Dermis microvascular lymphatic vessel endothelial cell (primary cell): Measurements from ENCODE around the gene PNPLA2. TPM values are rescaled to one million over a fixed set of nuclear protein-coding genes. Genes with fewer than 3 reads are reported as not detected.

Experiments
- DNase-seq, 2 donors: peaks; one replicate each; pipeline versions ENCODE4 v3.0.0 to v3.0.0-alpha.2; 2010; ENCODE audit warnings: low read depth in 2 of 2
- total RNA-seq: library from RNA; depleted of rRNA; stranded (reverse); fragments of >200 nt; gene quantifications from 2 replicates; pipeline ENCODE4 v1.2.1, GENCODE V29; 2014

Gene PNPLA2
- total RNA-seq, 1 donor from 2014 or later = 29.5 TPM

DNA sequence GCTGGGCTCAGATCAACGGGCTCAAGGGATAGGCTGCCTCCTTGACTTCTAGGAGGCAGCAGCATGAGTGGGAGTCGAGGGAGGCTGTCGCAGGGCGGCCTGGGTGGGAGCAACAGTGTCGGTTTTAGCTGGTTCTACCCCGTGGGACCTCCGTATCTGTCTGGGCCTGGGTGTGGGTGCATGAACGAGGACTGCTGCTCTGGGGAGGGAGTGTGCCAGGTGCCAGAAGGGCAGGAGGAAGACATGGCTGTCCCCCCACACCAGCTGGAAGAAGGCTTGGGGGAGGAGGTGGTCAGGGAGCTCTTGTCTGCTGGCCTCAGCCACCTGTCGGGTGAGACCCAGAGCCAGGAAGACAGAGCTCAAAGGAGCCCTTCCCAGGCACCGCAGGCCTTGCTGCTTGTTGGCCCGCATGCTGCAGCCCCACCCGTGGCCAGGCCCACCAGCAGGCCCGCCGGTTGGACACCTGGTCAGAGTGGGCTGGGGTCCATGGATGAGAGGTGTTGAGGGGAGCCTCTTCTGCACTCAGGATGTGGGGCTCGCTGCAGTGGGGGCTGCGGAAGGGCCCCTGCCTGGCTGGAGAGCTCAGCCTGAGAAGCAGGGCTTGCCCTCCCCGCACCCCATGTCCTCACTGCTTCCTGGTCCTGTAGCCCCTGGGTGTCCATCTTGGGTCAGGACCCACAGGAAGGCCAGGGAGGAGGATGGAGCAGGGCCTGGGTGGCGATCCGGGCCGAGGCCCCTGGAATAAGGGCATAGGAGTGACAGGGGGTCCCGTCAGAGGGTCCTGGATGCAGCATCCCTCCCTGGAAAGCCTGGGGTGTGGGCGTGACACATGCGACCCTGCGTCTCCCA, 32.3 kb upstream of the PNPLA2 start:
- DNase-seq = no peak

- no peak for DNase-seq
These were observed 31.5 kb upstream of the PNPLA2 start for GRCh38 chr11:787084-787675.

DNA sequence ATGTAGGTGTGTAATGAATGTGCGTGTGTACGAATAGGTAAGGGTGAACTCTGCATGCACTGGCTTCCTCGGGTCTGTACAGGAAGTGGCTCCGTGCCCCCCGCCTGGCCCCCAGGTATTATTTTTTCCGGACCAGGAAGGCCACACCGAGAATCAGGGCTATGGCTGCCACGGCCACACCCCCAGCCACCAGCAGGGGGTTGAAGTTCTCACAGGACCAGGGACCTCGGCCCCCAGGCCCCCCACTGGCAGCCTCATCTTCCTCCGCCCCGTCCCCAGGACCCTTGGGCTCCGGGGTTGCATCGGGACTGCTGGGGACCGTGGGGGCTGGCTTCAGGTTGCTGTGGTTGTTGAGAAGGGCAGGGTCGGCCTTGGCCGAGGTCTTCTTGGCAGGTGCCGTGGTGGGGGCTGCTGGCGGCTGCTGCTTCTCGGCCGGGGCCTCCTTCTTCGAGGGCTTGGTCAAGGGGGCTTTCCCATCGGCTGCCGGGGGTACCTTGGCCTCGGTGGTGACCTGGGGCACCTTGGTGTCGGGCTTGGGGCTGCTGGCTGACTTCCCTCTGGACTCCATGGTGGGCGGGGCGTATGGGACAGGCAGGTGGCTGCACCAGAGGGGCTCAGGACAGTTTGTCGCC, 30.6 kb upstream of the PNPLA2 start:
- no peak for DNase-seq

DNA sequence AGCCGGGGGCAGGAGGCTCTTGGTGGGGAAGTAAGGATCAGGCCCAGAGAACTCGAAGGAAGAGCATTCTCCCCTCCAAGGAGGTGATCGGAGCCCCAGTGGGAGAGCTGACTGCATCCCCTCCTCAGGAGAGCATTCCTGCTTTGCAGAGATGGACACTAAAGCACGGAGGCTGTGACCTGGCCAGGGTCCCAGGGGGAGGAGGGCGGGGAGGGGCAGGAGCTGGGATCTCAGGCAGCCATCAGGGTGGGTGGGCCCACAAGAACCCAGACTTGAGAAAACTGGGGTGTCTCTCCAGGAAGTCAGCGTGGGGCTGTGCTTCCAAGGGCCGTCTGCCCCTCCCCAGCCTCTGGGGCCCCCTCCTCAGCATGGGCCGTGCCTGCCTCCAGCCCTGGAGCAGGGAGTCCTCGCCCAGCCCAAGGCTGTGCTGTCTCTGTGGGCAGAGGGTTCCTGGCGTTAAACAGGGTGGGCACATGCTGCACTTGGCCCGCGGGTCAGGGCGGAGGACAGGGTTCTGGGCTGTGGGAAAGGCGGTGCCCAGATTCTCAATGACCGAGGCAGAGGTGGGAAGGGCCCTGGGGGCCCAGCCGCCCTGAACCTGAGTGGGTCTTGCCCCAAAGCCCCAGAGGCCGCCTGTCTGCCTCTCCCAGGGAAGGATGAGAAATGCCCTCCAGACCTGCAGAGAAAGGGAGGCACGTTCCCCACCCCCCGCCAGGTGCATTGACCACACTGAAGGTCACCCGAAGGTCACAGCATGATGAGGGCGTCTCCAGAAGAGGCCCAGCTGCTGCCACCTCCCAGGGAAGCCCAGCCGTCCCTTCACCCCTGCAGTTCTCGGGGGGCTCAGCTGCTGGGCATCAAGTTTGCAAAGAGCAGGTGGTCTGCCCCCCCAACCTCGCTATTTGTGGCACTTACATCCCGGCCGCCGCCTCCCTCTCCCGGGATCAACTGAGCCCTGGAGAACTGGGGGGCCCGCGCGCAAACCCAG, 29.5 kb upstream of the PNPLA2 start:
- DNase-seq = no peak

DNA sequence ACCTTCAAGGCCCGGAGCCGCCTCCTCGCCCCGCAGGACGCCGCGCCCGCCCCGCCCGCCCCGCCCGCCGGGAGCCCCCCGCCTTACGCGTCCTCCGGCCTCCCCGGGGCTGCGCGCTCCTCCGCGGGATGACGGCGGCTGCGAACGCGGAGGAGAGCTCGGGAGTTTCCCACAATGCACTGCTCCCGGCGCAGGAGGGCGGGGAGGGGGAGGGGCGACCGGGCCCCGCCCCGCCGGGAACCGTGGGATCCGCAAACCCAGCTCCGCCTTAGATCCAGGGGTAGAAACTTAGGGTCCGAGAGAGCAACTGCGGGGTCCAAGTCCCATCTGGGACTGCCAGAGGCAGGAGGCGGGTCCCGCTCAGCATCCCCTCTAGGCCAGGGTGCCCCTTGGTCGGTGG, 28.8 kb upstream of the PNPLA2 start, which contains the start of gene CEND1:
CEND1 (minus strand) TSS at position 148 of the 400 bp plus-strand sequence. CDS start 1,514 bp downstream, outside the sequence.
- DNase-seq = no peak

- DNase-seq = no peak
These were observed 27.8 kb upstream of the PNPLA2 start for GRCh38 chr11:790721-791564.

DNA sequence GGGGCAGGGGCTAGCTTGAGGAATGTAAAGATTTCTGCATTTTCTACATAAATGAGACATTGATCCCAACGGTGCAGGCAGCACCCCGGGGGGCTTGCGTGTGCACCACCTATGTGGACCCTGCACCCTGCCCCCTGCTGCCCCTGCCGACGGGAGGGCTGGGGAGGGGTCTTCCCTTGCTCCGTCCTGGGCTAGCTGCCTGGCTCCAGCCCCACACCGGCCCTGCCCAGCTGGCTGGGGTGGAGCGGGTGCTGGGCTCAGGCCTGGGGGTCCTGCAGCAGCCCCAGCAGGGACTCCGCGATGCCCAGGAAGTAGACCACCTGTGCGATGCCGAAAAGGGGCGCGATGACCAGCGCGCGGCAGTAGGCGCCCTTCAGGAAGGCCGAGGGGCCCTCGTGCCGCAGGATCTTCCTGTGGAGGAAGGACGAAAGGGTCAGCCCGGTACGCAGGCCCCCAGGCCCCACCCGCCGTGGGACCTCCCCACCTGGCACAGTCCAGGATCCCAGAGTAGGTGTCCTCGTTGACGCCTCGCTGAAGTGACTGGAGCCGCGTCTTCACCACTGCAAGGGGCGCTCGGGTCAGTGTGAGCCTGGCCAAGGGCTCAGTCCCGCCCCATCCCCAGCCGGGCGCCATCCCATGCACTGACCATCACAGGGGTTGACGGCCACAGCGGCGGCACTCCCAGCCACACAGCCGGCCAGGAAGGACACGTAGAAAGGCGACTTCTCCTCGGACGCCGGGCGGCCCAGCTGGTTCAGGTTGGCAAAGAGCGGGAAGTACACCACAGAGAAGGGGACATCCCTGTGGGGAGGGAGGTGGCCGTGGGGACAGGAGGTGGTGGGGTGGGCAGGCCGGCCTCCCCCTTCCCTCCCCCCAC, 26.8 kb upstream of the PNPLA2 start:
- no peak for DNase-seq

- DNase-seq = no peak
These were observed 26.2 kb upstream of the PNPLA2 start for GRCh38 chr11:792535-792821.

- no peak for DNase-seq
These were observed 25.8 kb upstream of the PNPLA2 start for GRCh38 chr11:792873-793272.

DNA sequence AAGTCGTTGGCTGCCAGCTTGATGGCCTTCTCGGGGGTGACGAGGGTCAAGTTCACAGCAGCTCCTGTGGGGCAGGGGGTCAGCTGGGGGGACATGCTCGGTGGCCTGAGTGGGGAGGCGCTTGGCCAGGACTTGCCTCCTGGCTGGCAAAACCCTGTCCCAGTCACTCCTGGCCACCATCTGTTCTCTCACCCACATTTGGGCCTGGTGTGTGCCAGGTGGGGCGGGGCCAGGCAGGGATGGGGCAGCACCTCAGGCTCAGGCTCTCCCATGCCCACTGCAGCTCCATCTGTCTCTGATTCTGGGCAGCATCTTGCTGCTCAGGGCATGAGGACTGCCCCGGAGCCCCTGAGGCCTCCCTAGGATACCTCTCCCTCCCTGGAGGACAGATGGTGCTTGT, 25.2 kb upstream of the PNPLA2 start:
- DNase-seq = no peak

DNA sequence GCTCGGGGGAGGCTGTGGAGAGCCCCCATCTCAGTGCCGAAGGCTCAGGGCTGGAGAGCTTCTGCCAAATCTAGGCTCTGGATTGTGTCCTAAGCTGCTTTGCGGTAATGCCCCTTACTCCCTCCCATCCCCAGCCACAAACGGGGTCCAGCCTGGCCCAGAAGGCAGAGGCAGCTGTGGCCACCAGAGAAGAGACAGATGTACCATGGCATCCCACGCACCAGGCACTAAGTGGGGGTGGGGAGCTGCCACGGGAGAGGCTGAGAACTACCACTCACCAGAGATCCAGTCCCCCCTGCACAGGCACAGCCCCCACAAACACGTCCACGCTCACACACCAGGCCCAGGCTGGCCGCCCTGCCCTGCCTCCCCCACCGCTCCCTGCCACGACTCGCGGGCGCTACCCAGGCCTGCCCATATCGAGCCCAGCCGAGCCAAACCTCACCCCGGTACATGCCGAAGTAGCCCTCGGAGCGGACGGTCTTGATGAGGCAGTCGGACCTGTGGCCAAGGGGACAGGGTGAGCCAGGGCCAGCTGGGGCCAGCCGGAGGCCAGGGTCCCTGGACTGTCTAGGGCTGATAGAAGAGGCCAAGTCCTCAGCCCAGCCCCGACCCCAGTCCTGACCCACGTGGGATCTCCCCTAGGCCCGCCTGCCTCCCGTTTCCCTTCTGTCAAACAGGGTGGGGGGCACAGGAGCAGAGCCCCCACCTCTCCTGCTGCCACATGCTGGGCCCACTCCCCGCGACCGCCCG, 24.5 kb upstream of the PNPLA2 start:
- DNase-seq = no peak

- no peak for DNase-seq
These were observed 23.7 kb upstream of the PNPLA2 start for GRCh38 chr11:794766-795633.

- peak in 1 of 2 donors; percentile 72 for DNase-seq
These were observed 22.8 kb upstream of the PNPLA2 start for GRCh38 chr11:795634-796564.

GRCh38 chr11:796565-797295, 22.0 kb upstream of the PNPLA2 start:
- DNase-seq = no peak

- peak in 1 of 2 donors; percentile 82 for DNase-seq
These were observed 21.2 kb upstream of the PNPLA2 start for GRCh38 chr11:797296-798092.
